Measurements from ENCODE around the gene DEDD. TPM values are rescaled to one million over a fixed set of nuclear protein-coding genes. Genes with fewer than 3 reads are reported as not detected.
A peak's percentile ranks its signal among the peaks of the same experiment; 100 is the strongest.

Gene DEDD
- total and polyA plus RNA-seq, 2 donors from 2014 or later: 23.2 to 37.2 TPM

- H3K4me1 ChIP-seq (ENCODE audit: control insufficient read depth in 2 of 3, insufficient read depth in 2 of 3, low read depth in 1 of 3, low read length in 3 of 3): peaks cover 0 to 18% (median 12%) of the 10 kb centered on the region in 3 donors
- no peak for DNase-seq
- no peak overlapping the region for H3K4me3 ChIP-seq (ENCODE audit: low read length in 3 of 3)
- H3K9me3 ChIP-seq (ENCODE audit: control insufficient read depth in 2 of 3, insufficient read depth in 1 of 3, low read length in 3 of 3): no peaks in the 10 kb centered on the region
- intact Hi-C loops (cut with DNase I): no loop called here
- no peak overlapping the region for H3K9ac ChIP-seq (ENCODE audit: low read length in 3 of 3)
- H3K27ac ChIP-seq (ENCODE audit: low read depth in 2 of 2, low read length in 2 of 2): no peak overlapping the region
- no peak for TF ChIP-seq CTCF (IDR thresholded peaks at IDR 0.05; ENCODE audit: borderline replicate concordance, extremely low read depth, insufficient read depth)
- peaks cover 0 to 14% (median under 1%) of the 10 kb centered on the region in 3 donors for H3K36me3 ChIP-seq (ENCODE audit: control insufficient read depth in 2 of 3, insufficient read depth in 3 of 3, low read length in 3 of 3)
- no peaks in the 10 kb centered on the region for H3K27me3 ChIP-seq (ENCODE audit: control insufficient read depth, insufficient read depth, low read length)
- no peak for FAIRE-seq
Observed at GRCh38 chr1:161179698-161180097, 47.2 kb upstream of the DEDD start.

- Histone ChIP-seq H3K36me3 (ENCODE audit: control insufficient read depth in 2 of 3, insufficient read depth in 3 of 3, low read length in 3 of 3) (peaks cover 9 to 28% (median 10%) of the 10 kb centered on the region in 3 donors), H3K9ac (ENCODE audit: low read length in 3 of 3) (peak overlapping the region in 2 of 3 donors; percentile 97 to 99), H3K27ac (ENCODE audit: low read depth in 2 of 2, low read length in 2 of 2) (peak overlapping the region; percentile 95 to 96), H3K9me3 (ENCODE audit: control insufficient read depth in 2 of 3, insufficient read depth in 1 of 3, low read length in 3 of 3) (no peaks in the 10 kb centered on the region), H3K4me3 (ENCODE audit: low read length in 3 of 3) (peak overlapping the region in 2 of 3 donors; percentile 97 to 98), H3K27me3 (ENCODE audit: control insufficient read depth, insufficient read depth, low read length) (no peaks in the 10 kb centered on the region), H3K4me1 (ENCODE audit: control insufficient read depth in 2 of 3, insufficient read depth in 2 of 3, low read depth in 1 of 3, low read length in 3 of 3) (peaks cover 0 to 21% (median 12%) of the 10 kb centered on the region in 3 donors)
- intact Hi-C loops (cut with DNase I): no loop called here
- DNase-seq (no peak), FAIRE-seq (no peak)
- TF ChIP-seq CTCF (IDR thresholded peaks at IDR 0.05; ENCODE audit: borderline replicate concordance, extremely low read depth, insufficient read depth): no peak
Observed at GRCh38 chr1:161177936-161178244, 45.4 kb upstream of the DEDD start.

- Histone ChIP-seq H3K27ac (ENCODE audit: low read depth in 2 of 2, low read length in 2 of 2) (peak within 1 kb of the TSS; percentile 95 to 96), H3K27me3 (ENCODE audit: control insufficient read depth, insufficient read depth, low read length) (no peaks in the 10 kb centered on the region), H3K4me1 (ENCODE audit: control insufficient read depth in 2 of 3, insufficient read depth in 2 of 3, low read depth in 1 of 3, low read length in 3 of 3) (peaks cover 0 to 21% (median 12%) of the 10 kb centered on the region in 3 donors), H3K36me3 (ENCODE audit: control insufficient read depth in 2 of 3, insufficient read depth in 3 of 3, low read length in 3 of 3) (peaks cover 9 to 33% (median 10%) of the 10 kb centered on the region in 3 donors), H3K4me3 (ENCODE audit: low read length in 3 of 3) (peak within 1 kb of the TSS; percentile 97 to 98 (median 98)), H3K9ac (ENCODE audit: low read length in 3 of 3) (peak within 1 kb of the TSS; percentile 97 to 99 (median 98)), H3K9me3 (ENCODE audit: control insufficient read depth in 2 of 3, insufficient read depth in 1 of 3, low read length in 3 of 3) (no peaks in the 10 kb centered on the region)
- intact Hi-C loops (cut with DNase I): no loop called here
- FAIRE-seq (no peak), DNase-seq (peak; percentile 94 to 96 (median 94))
- no peak for TF ChIP-seq CTCF (IDR thresholded peaks at IDR 0.05; ENCODE audit: borderline replicate concordance, extremely low read depth, insufficient read depth)
Observed at GRCh38 chr1:161177112-161177935, 44.9 kb upstream of the DEDD start, which contains the start of gene B4GALT3. Gene B4GALT3 (minus strand): TSS chr1:161177507. CDS start chr1:161176060, 1,447 bp downstream.
